ENCODE measurements around the gene GTPBP6.
"Not testable (repeated sequence)": the region's sequence is repeated elsewhere in the genome, so short reads cannot be mapped to it uniquely, and the experiment has no call there.

Gene GTPBP6

GRCh38 chrX:287670-288069, 30.9 kb downstream of the GTPBP6 start:
- DNase-seq = no peak

- DNase-seq = no peak
Measured at GRCh38 chrX:285076-285677, 33.4 kb downstream of the GTPBP6 start.

- no peak for DNase-seq
Measured at GRCh38 chrX:283115-283845, 35.3 kb downstream of the GTPBP6 start.

GRCh38 chrX:282000-282681, 36.5 kb downstream of the GTPBP6 start:
- DNase-seq = not testable (repeated sequence)

- no peak for DNase-seq
Measured at GRCh38 chrX:281166-281999, 37.2 kb downstream of the GTPBP6 start, which contains the start of gene PLCXD1. PLCXD1 (plus strand) TSS chrX:281381; CDS start chrX:284188, 2,807 bp downstream.

- not testable (repeated sequence) for DNase-seq
Measured at GRCh38 chrX:280722-281121, 37.9 kb downstream of the GTPBP6 start.

GRCh38 chrX:279757-280604, 38.6 kb downstream of the GTPBP6 start:
- not testable (repeated sequence) for DNase-seq

GRCh38 chrX:276581-277201, 41.9 kb downstream of the GTPBP6 start:
- no peak for DNase-seq

- DNase-seq = no peak
Measured at GRCh38 chrX:275967-276580, 42.5 kb downstream of the GTPBP6 start.

GRCh38 chrX:275476-275966, 43.1 kb downstream of the GTPBP6 start:
- no peak for DNase-seq

GRCh38 chrX:274904-275475, 43.6 kb downstream of the GTPBP6 start:
- no peak for DNase-seq

- no peak for DNase-seq
Measured at GRCh38 chrX:270848-271367, 47.7 kb downstream of the GTPBP6 start.

GRCh38 chrX:267771-268261, 50.8 kb downstream of the GTPBP6 start:
- no peak for DNase-seq

GRCh38 chrX:265502-265901, 53.1 kb downstream of the GTPBP6 start:
- no peak for DNase-seq

GRCh38 chrX:264634-265455, 53.8 kb downstream of the GTPBP6 start:
- no peak for DNase-seq

GRCh38 chrX:264006-264405, 54.6 kb downstream of the GTPBP6 start:
- not testable (repeated sequence) for DNase-seq

- no peak for DNase-seq
Measured at GRCh38 chrX:262381-262909, 56.2 kb downstream of the GTPBP6 start.

- no peak for DNase-seq
Measured at GRCh38 chrX:261919-262352, 56.7 kb downstream of the GTPBP6 start.

All from NCI-H526 treated with DMSO at 0.1 percent for 48 hours (cell line).